MM.1S (cell line): Measurements from ENCODE around the gene NEK5.

Experiments
- EZH2 ChIP-seq: fragments of 300-600 bp; sonication (generic); optimal IDR thresholded peaks from 2 replicates; pipeline ENCODE3; 2017; ENCODE audit warnings: low read depth, mild to moderate bottlenecking, antibody characterized with exemption, low read length, mixed read lengths
- EZH2phosphoT487 ChIP-seq: fragments of 300-600 bp; sonication (generic); IDR thresholded peaks from 2 replicates; pipeline ENCODE4 v1.6.1; 2018; ENCODE audit warnings: antibody characterized with exemption, low read length
- TF ChIP-seq, protein P1 (sequence below): fragments of 300-600 bp; sonication (generic); IDR thresholded peaks from 2 replicates; pipeline ENCODE4 v1.5.1; 2016; ENCODE audit warnings: antibody characterized with exemption, low read length, mixed read lengths

GRCh38 chr13:52141299-52141698 lies 12.4 kb upstream of the NEK5 start:
- TF ChIP-seq, protein P1, sequence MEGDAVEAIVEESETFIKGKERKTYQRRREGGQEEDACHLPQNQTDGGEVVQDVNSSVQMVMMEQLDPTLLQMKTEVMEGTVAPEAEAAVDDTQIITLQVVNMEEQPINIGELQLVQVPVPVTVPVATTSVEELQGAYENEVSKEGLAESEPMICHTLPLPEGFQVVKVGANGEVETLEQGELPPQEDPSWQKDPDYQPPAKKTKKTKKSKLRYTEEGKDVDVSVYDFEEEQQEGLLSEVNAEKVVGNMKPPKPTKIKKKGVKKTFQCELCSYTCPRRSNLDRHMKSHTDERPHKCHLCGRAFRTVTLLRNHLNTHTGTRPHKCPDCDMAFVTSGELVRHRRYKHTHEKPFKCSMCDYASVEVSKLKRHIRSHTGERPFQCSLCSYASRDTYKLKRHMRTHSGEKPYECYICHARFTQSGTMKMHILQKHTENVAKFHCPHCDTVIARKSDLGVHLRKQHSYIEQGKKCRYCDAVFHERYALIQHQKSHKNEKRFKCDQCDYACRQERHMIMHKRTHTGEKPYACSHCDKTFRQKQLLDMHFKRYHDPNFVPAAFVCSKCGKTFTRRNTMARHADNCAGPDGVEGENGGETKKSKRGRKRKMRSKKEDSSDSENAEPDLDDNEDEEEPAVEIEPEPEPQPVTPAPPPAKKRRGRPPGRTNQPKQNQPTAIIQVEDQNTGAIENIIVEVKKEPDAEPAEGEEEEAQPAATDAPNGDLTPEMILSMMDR: no peak
- TF ChIP-seq EZH2: no peak
- no peak for TF ChIP-seq EZH2phosphoT487
